NCI-H82 (cell line): ENCODE data around the gene IARS2.
A peak's percentile ranks its signal among the peaks of the same experiment; 100 is the strongest.
"Not testable (repeated sequence)": the region's sequence is repeated elsewhere in the genome, so short reads cannot be mapped to it uniquely, and the experiment has no call there.

Experiments used
- DNase-seq: peaks from one replicate; lab custom pipeline; 2025; lab: John Stamatoyannopoulos, UW

Gene IARS2

GRCh38 chr1:220112600-220112999 lies 18.7 kb downstream of the IARS2 start:
- DNase-seq = not testable (repeated sequence)

GRCh38 chr1:220113136-220113695 lies 19.3 kb downstream of the IARS2 start:
- DNase-seq = peak; percentile 65

GRCh38 chr1:220119043-220119512 lies 25.1 kb downstream of the IARS2 start:
- DNase-seq = no peak

GRCh38 chr1:220121791-220122530 lies 28.0 kb downstream of the IARS2 start:
- DNase-seq = peak; percentile 7

GRCh38 chr1:220123066-220123465 lies 29.1 kb downstream of the IARS2 start:
- no peak for DNase-seq

- DNase-seq = peak; percentile 62
Measured at GRCh38 chr1:220123889-220124288, 30.0 kb downstream of the IARS2 start.

- no peak for DNase-seq
Measured at GRCh38 chr1:220124542-220124941, 30.6 kb downstream of the IARS2 start.

GRCh38 chr1:220127076-220127475 lies 33.1 kb downstream of the IARS2 start:
- DNase-seq = no peak

GRCh38 chr1:220129479-220130210 lies 35.7 kb downstream of the IARS2 start:
- no peak for DNase-seq

- DNase-seq = no peak
Measured at GRCh38 chr1:220135755-220136154, 41.8 kb downstream of the IARS2 start.

- no peak for DNase-seq
Measured at GRCh38 chr1:220137019-220137786, 43.3 kb downstream of the IARS2 start.

GRCh38 chr1:220139966-220140365 lies 46.0 kb downstream of the IARS2 start:
- no peak for DNase-seq

- DNase-seq = no peak
Measured at GRCh38 chr1:220144051-220144450, 50.1 kb downstream of the IARS2 start.

GRCh38 chr1:220149742-220150141 lies 55.8 kb downstream of the IARS2 start:
- no peak for DNase-seq

- no peak for DNase-seq
Measured at GRCh38 chr1:220151454-220151853, 57.5 kb downstream of the IARS2 start.

GRCh38 chr1:220153147-220153546 lies 59.2 kb downstream of the IARS2 start:
- no peak for DNase-seq

- no peak for DNase-seq
Measured at GRCh38 chr1:220156620-220157146, 62.8 kb downstream of the IARS2 start.

- no peak for DNase-seq
Measured at GRCh38 chr1:220157738-220158137, 63.8 kb downstream of the IARS2 start.

- not testable (repeated sequence) for DNase-seq
Measured at GRCh38 chr1:220158530-220158929, 64.6 kb downstream of the IARS2 start.

- DNase-seq = no peak
Measured at GRCh38 chr1:220159041-220159440, 65.1 kb downstream of the IARS2 start.

GRCh38 chr1:220160027-220160426 lies 66.1 kb downstream of the IARS2 start:
- DNase-seq = no peak

- DNase-seq = no peak
Measured at GRCh38 chr1:220164116-220164515, 70.2 kb downstream of the IARS2 start.
